GM13977 (cell line): ENCODE results near the gene ERAP2.

ENCODE experiments used
- DNase-seq: peaks from one replicate; pipeline ENCODE4 v3.0.0; 2012; ENCODE audit warnings: low spot score
- CTCF ChIP-seq: IDR thresholded peaks from 2 replicates; pipeline ENCODE4 v1.5.1; 2012; ENCODE audit warnings: mild to moderate bottlenecking, control low read depth; ENCODE audit not compliant: insufficient read depth; ENCODE audit errors: extremely low read depth, missing control alignments
- in situ Hi-C: fragments of 300-500 bp; cut with MboI; formaldehyde crosslinking; loops from one replicate; pipeline ENCODE4 v1.12.0; 2022; ENCODE audit warnings: low sequenced_read_pairs, low pct_unique_long_range_greater_than_20kb, mixed read lengths, inconsistent platforms; ENCODE audit not compliant: unreplicated experiment

ERAP2 gene

GRCh38 chr5:96933764-96934707, 57.7 kb downstream of the ERAP2 start:
- in situ Hi-C loops: no loop called here
- no peak for DNase-seq
- no peak for TF ChIP-seq CTCF

- DNase-seq: peak; percentile 82
- in situ Hi-C loops: no loop called here
- no peak for TF ChIP-seq CTCF
Measured at GRCh38 chr5:96934708-96935558, 58.6 kb downstream of the ERAP2 start.

GRCh38 chr5:96935559-96936430, 59.5 kb downstream of the ERAP2 start, which contains the start of gene LNPEP:
Gene LNPEP (plus strand): TSS chr5:96936080. CDS start chr5:96936156, 76 bp downstream.
- peak; percentile 86 for DNase-seq
- in situ Hi-C loops: no loop called here
- TF ChIP-seq CTCF: no peak

GRCh38 chr5:96936431-96937320, 60.4 kb downstream of the ERAP2 start:
- DNase-seq: peak; percentile 48
- in situ Hi-C loops: no loop called here
- no peak for TF ChIP-seq CTCF

- DNase-seq: no peak
- in situ Hi-C loops: no loop called here
- TF ChIP-seq CTCF: no peak
Measured at GRCh38 chr5:96940586-96940985, 64.3 kb downstream of the ERAP2 start.
